GM18951 (cell line): ENCODE measurements around the gene GBF1.
A peak's percentile ranks its signal among the peaks of the same experiment; 100 is the strongest.

Source experiments
- POLR2A ChIP-seq: IDR thresholded peaks from 4 replicates; pipeline ENCODE4 v1.6.1; 2011; ENCODE audit warnings: mild to moderate bottlenecking; ENCODE audit not compliant: insufficient read length, insufficient read depth; ENCODE audit errors: extremely low read depth
- in situ Hi-C: fragments of 300-500 bp; cut with MboI; formaldehyde crosslinking; loops from one replicate; pipeline ENCODE4 v1.12.0; 2022; ENCODE audit warnings: low sequenced_read_pairs, mixed read lengths, inconsistent platforms; ENCODE audit not compliant: unreplicated experiment

GBF1 gene

DNA sequence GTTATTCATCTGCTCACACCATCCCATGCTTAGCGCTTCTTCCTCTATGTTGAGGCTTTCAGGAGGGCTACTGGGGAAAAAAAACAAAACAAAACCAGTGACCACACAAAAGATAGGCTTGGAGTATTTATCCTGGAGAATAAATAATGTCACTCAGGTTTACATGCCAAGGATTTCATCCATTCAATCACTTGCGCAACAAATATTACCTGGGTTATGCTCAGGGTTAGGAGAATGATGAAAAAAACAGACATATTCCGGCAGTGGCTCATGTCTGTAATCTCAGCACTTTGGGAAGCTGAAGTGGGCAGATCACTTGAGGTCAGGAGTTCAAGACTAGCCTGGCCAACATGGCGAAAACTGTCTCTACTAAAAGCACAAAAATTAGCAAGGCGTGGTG is 22.5 kb upstream of the GBF1 start:
- TF ChIP-seq POLR2A: no peak
- in situ Hi-C loops: no loop called here

DNA sequence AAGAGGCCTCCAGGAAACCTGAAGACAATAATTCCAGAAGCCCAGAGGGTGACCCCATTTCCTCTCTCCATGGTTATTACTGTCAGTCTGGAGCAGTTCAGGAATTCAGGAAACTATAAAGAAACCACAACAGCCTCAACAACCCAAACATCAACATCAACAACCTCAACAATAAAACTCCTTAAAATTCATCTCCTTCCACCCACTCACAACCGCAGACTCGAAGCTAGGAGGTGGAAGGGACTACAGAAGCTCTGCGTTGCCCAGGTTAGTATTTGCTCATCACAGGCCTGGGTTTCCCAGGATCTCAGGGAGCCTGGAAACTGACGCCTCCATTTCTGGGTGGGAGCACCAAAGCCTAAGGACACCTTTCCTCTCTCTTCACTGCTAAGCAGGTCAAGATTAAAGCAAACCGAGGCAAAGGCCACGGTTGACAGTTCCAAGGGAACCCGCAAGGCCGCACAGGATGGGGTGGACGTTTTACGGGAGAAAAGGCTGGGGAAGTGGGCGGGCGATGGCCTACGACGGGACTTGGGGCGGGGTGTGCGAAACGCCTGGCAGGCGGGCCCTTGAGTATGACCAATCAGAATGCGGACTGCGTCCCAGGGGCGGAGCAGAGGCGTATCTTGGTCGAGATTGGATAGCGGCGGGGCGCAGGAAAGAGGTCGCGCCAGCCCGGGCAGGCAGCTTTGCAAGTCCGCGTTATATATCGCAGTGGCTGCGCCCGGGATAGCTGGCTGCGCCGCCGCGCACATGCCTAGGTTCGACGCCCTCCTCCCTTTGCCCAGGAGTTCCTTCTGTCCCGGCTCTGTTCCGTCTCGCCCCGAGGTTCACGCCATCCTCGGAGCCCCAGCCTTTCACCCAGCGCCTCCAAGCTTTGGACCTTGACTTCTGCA is 19.4 kb upstream of the GBF1 start, which contains the start of gene ELOVL3:
ELOVL3 (plus strand) TSS at position 654 of the 896 bp plus-strand sequence. CDS start 250 bp downstream, outside the sequence.
- peak; percentile 5 for TF ChIP-seq POLR2A
- in situ Hi-C loops: no loop called here

DNA sequence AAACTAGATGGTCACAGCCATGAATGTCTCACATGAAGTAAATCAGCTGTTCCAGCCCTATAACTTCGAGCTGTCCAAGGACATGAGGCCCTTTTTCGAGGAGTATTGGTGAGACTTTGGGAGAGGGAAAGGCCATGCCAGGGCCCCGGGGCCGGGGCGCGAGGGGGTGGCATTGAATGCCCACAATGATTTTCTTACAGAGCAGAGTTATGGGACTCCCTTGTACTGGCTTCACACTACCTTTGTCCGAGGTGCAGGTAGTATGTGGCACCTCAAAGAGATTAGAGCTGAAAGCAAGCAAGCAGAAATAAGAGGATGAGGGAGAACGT is 18.8 kb upstream of the GBF1 start:
- TF ChIP-seq POLR2A: no peak
- in situ Hi-C loops: no loop called here

DNA sequence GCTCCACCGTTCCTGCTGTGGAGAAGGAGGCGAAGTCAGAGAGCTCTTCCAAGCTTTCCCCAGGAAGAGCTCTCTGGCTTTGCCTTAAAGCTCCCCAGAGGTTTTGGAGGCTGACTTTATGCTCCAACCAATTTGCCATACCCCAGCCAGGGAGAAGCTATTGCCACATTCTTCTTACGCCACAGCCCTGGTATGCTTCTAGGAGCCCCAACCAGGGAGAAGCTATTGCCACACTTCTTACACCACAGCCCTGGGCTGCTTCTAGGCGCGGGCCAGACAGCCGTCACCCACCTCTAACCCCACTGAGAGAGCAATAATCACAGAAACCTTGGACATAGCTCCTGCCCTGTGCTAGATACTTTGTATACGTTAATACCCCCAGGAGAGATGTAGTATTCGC is 18.3 kb upstream of the GBF1 start:
- in situ Hi-C loops: no loop called here
- TF ChIP-seq POLR2A: no peak

DNA sequence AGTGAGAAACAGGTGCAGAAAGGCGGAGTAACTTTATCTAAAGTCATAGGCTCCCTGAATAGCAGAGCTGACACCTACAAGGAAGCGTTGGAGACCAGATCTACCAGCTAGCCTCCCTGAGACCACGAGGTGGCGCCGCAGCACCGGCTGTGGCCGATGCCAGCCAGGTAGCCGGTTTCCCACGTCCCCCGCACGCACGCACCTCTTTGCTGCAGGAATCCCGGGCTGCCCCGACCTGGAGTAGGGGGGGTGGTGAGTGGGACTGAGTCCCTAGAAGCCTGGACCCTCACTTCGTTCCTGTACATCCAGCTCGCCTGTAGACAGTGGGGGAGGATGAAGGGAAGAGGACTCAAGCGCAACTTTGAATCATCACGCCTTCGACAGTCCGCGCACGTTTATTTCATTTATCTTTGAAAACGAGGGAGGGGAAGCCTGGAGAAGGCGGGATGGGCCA is 15.5 kb upstream of the GBF1 start:
- in situ Hi-C loops: no loop called here
- no peak for TF ChIP-seq POLR2A

DNA sequence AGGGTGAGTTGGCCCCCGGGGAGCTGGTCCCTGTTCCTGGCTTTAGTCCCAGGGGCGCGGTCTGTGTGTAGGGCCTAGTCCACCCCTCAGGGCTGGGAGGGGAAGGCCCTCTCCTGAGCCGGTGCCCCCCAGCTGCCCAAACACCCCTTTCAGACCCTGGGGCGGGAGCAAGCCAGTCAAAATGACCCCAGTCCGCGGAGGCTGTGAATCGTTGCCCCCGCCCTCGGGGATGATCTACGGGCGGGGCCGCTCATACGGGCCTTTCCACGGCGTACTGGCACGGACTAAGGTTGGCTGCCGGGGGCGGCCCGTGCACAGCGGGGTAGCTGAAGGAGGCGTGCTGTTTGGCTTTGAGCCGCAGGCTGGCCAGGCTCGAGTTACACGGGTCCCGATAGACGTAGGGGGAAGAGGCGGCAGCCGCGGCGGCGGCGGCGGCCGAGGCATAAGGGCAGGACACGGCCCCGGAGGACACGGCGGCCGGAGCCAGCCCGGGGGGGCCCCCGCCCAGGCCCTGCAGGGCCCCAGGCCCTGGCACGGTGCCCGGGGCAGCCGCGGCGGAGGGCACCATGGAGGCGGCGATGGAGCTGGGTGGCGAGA is 15.0 kb upstream of the GBF1 start:
- in situ Hi-C loops: no loop called here
- no peak for TF ChIP-seq POLR2A

DNA sequence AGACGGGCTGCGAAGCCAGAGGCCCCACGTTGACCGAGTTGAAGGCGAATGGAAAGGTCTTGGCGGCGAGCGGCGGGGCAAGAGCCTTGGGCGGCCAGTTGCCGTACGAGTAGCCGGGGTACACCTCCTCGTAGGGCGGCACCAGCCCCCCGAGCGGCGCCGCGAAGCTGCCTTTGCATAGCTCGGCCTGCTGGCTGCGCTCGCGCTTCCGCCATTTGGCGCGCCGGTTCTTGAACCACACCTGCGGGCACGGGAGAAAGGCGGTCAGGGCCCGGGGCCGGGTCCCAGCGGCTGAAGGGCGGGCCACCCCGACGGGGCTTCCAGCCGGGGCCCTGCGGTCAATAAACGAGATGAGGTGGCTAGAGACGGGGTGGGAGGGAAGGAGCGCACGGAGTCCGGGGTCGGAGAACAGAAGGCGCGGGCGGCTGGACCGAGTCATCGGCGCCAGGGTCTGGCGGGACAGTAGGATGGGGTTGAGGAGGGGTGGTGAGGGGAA is 14.4 kb upstream of the GBF1 start:
- in situ Hi-C loops: no loop called here
- no peak for TF ChIP-seq POLR2A

DNA sequence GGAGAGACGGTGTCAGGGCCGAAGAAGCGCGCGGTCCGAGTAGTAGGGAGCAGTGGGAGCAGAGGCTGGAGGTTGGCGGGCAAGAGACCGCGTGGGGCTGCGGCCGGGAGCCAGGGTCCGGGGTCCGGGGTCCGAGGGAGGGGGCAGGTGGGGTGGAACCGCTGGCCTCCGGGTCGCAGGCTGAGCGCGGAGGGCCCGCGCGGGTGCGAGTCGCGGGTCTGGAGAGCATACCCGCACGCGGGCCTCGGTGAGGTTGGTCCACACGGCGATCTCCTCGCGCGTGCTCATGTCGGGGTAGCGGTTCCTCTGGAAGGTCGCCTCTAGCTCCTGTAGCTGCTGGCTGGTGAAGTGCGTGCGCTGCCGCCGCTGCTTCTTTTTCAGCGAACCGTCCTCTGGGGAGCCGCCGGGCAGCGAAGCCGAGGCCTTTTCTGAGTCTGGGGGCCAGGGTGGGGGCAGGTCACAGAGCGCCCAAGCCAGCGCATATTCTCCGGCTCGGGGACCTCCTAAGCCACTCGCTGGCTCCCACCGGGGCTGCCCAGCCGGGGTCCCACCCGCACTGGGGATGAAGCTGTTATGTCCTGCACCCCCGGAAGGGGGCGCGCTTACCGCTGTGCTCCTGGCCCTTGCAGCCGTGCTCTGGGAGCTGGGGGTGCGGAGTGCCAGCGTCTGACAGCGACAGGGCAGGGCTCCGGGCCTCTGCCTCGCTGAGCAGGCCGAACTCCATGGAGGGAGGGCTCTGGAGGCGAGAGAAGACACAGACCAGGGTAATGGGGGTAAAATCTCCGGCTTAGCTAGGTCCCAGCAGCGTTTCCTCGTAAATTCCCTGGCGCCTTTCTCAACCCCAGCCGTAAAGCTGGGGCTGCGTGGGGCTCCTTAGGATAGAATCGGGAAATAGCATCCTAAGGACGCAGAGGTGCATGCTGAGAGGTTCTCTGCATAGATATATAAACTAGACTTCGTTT is 13.7 kb upstream of the GBF1 start:
- no peak for TF ChIP-seq POLR2A
- in situ Hi-C loops: no loop called here

DNA sequence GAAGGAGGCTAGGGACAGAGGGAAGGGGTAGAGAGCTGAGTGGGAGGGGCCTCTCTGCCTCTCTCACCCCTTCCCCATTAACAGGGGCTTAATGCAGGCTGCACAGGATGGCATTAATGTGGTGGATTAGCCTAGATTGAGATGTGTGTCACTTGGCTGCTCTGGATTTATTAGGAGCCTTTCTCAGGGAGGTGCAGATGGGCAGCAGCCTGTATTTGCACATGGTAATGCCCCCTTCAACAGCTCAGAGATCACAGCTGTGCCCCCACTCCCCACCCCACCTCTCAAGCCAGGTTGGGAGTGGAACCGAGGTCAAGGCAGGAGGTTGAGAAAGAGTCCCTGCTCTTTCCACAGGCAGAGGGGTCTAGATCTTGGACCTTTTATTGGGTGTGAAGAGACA is 11.3 kb upstream of the GBF1 start:
- in situ Hi-C loops: no loop called here
- no peak for TF ChIP-seq POLR2A

DNA sequence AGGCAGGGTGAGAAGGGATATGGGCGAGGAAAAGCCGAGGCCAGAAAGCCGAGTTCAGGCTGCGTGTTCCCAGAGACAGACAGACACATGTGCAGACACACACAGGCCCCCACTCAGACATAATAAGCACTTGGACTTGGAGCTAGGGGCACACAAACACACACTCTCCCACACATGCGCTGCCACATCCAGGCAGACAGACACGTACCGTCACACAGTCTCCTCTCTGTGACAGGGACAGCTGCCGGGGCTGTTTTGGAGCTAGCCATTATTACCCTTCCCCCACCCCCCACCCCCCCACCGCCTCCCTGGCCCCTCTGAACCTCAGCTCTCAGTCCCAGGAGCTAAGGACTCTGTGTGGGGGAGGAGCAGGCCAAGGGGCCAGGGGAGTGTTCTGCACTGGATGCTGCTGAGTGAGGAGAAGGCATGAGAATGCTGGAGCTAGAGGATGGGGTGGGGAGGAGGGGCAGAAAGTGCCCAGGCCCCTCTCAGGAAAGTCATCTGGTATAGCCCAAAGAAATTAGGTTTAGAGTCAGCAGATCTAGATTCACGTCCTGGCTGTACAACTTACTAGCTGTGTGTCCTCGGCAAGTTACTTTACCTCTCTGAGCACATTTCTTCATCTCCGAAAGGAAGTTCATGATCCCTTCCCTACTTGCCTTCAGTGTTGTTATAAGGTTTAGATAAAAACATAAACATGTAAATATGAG is 10.3 kb upstream of the GBF1 start:
- in situ Hi-C loops: loop anchor here (5.0 kb wide), 1 partner anchor 112 kb away; no protein-coding TSS in a partner anchor
- no peak for TF ChIP-seq POLR2A

DNA sequence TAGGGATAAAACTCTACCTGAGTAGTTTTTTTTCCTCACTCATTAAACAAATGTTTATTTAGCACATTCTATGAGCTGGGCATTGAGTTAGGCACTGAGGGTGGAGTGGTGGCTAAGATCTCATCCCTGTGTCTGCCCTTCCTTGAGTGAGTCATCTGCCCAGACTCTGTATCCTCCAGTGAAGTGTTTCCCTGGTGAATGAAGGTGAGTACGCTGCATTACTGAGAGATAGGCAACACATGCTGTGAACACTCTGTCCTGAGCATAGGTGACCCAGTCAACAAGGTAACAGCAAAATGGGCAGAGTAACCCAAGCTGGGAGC is 9.8 kb upstream of the GBF1 start:
- TF ChIP-seq POLR2A: no peak
- in situ Hi-C loops: loop anchor here (5.0 kb wide), 1 partner anchor 112 kb away; no protein-coding TSS in a partner anchor

DNA sequence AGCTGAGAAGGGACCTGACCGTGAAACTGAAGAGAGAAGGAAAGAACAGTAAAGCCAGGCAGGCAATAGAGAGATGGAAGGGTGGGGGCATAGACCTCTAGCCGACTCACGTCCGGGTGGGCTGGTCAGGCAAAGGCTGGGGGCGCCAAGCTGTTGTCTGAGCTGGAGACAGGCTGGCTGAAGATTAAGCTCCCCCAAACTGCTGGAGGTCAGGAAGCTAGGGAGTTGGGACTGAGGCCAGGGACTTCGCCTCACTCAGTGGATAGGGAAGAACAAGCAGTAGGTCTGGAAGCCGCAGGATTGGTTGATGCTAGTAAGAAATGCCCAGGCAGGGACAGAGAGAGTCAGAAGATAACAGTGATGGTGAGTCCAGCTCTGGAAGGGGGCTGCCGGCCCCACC is 9.3 kb upstream of the GBF1 start:
- in situ Hi-C loops: loop anchor here (5.0 kb wide), 1 partner anchor 111 kb away; no protein-coding TSS in a partner anchor

More for the DNA sequence above, 9.3 kb upstream of the GBF1 start:
- TF ChIP-seq POLR2A: no peak
